WTC11 (cell line): ENCODE data around the gene CD74. TPM values are rescaled to one million over a fixed set of nuclear protein-coding genes. Genes with fewer than 3 reads are reported as not detected.

Experiments used
- ATAC-seq: fragments of 200-7000 bp; cut with Tn5 transposase; 2 replicates; pipeline ENCODE4 v1.10.0; 2021; ENCODE audit warnings: mild to moderate bottlenecking, moderate library complexity
- CTCF ChIA-PET: fragments of 300-600 bp; sonication (Branson Sonifier 250); formaldehyde crosslinking; loops from one replicate; lab custom pipeline; 2021; ENCODE audit warnings: antibody characterized with exemption; lab: Charles Lee
- POLR2A ChIA-PET: fragments of 350-600 bp; sonication (Branson Sonifier 250); formaldehyde crosslinking; loops from one replicate; lab custom pipeline; 2021; ENCODE audit warnings: antibody characterized with exemption; lab: Charles Lee
- DNase-seq: peaks from one replicate; pipeline ENCODE4 v3.0.0; 2021; ENCODE audit warnings: low spot score
- H3K27ac Mint-ChIP-seq: 2 replicates; pipeline ENCODE4 v1.8.0; 2021; ENCODE audit warnings: mixed read lengths
- H3K27me3 Mint-ChIP-seq: 2 replicates; pipeline ENCODE4 v1.8.0; 2021; ENCODE audit warnings: low read depth, mild to moderate bottlenecking, moderate library complexity, mixed read lengths
- H3K36me3 Mint-ChIP-seq: 2 replicates; pipeline ENCODE4 v1.8.0; 2021; ENCODE audit warnings: mixed read lengths
- H3K4me1 Mint-ChIP-seq: 2 replicates; pipeline ENCODE4 v1.8.0; 2022; ENCODE audit warnings: mixed read lengths
- H3K4me3 Mint-ChIP-seq: 2 replicates; pipeline ENCODE4 v1.8.0; 2021; ENCODE audit warnings: mild to moderate bottlenecking, moderate library complexity, mixed read lengths
- H3K9me3 Mint-ChIP-seq: 2 replicates; pipeline ENCODE4 v1.8.0; 2021; ENCODE audit warnings: mixed read lengths
- AFF4 ChIP-seq: sonication (generic); formaldehyde crosslinking; IDR thresholded peaks from 2 replicates; pipeline ENCODE4 v1.8.1; 2023; ENCODE audit warnings: mild to moderate bottlenecking, missing genetic modification reagents, borderline replicate concordance
- ARID4B ChIP-seq: sonication (generic); formaldehyde crosslinking; IDR thresholded peaks from 2 replicates; pipeline ENCODE4 v1.8.0; 2023; ENCODE audit warnings: missing genetic modification reagents, mild to moderate bottlenecking, borderline replicate concordance
- CDX4 ChIP-seq: fragments of 250-450 bp; sonication (Bioruptor Pico); IDR thresholded peaks from 2 replicates; pipeline ENCODE4 v1.9.0; 2021; ENCODE audit warnings: moderate library complexity, mild to moderate bottlenecking, inconsistent platforms, borderline replicate concordance
- CREM ChIP-seq: sonication (generic); formaldehyde crosslinking; IDR thresholded peaks from 2 replicates; pipeline ENCODE4 v1.8.1; 2022; ENCODE audit warnings: mild to moderate bottlenecking, missing genetic modification reagents, moderate library complexity
- E2F5 ChIP-seq: sonication (generic); formaldehyde crosslinking; IDR thresholded peaks from 2 replicates; pipeline ENCODE4 v1.8.1; 2022; ENCODE audit warnings: mild to moderate bottlenecking, moderate library complexity, missing genetic modification reagents
- IRF1 ChIP-seq: sonication (generic); formaldehyde crosslinking; IDR thresholded peaks from 2 replicates; pipeline ENCODE4 v1.8.0; 2023; ENCODE audit warnings: missing genetic modification reagents
- SP1 ChIP-seq: sonication (generic); formaldehyde crosslinking; conservative IDR thresholded peaks from 2 replicates; pipeline ENCODE4 v1.8.1; 2022; ENCODE audit warnings: missing genetic modification reagents
- TCF7 ChIP-seq: sonication (generic); formaldehyde crosslinking; IDR thresholded peaks from 2 replicates; pipeline ENCODE4 v1.8.0; 2022; ENCODE audit warnings: mild to moderate bottlenecking, low read depth, missing genetic modification reagents, moderate library complexity
- USF2 ChIP-seq: sonication (generic); formaldehyde crosslinking; IDR thresholded peaks from 2 replicates; pipeline ENCODE4 v1.8.1; 2023; ENCODE audit warnings: mild to moderate bottlenecking, missing genetic modification reagents, moderate library complexity
- ZBTB21 ChIP-seq: sonication (generic); formaldehyde crosslinking; IDR thresholded peaks from 2 replicates; pipeline ENCODE4 v1.8.1; 2023; ENCODE audit warnings: mild to moderate bottlenecking, missing genetic modification reagents, borderline replicate concordance
- ZNF263 ChIP-seq: sonication (generic); formaldehyde crosslinking; IDR thresholded peaks from 2 replicates; pipeline ENCODE4 v1.8.1; 2022; ENCODE audit warnings: low read depth, mild to moderate bottlenecking, moderate library complexity, missing genetic modification reagents
- ZNF317 ChIP-seq: sonication (generic); formaldehyde crosslinking; IDR thresholded peaks from 2 replicates; pipeline ENCODE4 v1.8.1; 2023; ENCODE audit warnings: low read depth, mild to moderate bottlenecking, moderate library complexity, missing genetic modification reagents, borderline replicate concordance
- ZNF671 ChIP-seq: fragments of 250-450 bp; sonication (Bioruptor Pico); IDR thresholded peaks from 2 replicates; pipeline ENCODE4 v1.8.0; 2021; ENCODE audit warnings: mild to moderate bottlenecking
- total RNA-seq: library from RNA; stranded (reverse); gene quantifications from 3 replicates; pipeline ENCODE4 v1.2.3, GENCODE V29; 2021
- TF ChIP-seq, protein P1 (sequence below): sonication (generic); formaldehyde crosslinking; IDR thresholded peaks from 2 replicates; pipeline ENCODE4 v1.8.0; 2022; ENCODE audit warnings: mild to moderate bottlenecking, missing genetic modification reagents
- TF ChIP-seq, protein P2 (sequence below): fragments of 200-600 bp; IDR thresholded peaks from 2 replicates; pipeline ENCODE4 v1.8.0; 2022; ENCODE audit warnings: antibody characterized with exemption
- TF ChIP-seq, protein P3 (sequence below): sonication (generic); formaldehyde crosslinking; IDR thresholded peaks from 2 replicates; pipeline ENCODE4 v1.8.1; 2023; ENCODE audit warnings: mild to moderate bottlenecking, missing genetic modification reagents

The CD74 gene
- total RNA-seq, 1 experiment from 2014 or later: 28.2 TPM

DNA sequence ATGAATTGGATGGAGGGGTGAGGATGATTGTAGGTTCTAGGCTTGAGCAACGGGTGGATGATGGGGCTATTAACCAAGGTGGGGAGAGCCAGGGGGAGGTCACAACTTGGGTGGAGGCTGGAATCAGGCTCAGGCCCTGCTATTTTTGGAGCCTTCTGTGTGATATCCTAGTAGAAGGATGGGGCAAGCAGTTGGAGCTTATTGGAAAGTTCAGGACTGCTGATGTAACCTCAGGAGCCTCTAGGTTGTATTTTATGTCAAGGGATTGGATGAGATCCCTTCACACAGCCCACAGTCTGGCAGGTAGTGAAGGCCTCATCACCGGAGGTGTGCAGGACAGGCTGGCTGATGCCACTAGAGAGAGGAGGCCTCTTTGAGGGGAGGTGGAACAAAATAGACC, 48.1 kb upstream of the CD74 start (continued):
- TF ChIP-seq AFF4 (CRISPR knock-in tag) (no peak), ZNF671 (CRISPR knock-in tag) (no peak), IRF1 (CRISPR knock-in tag) (no peak), CREM (CRISPR knock-in tag) (no peak), ZBTB21 (CRISPR knock-in tag) (no peak), TCF7 (CRISPR knock-in tag) (no peak)

DNA sequence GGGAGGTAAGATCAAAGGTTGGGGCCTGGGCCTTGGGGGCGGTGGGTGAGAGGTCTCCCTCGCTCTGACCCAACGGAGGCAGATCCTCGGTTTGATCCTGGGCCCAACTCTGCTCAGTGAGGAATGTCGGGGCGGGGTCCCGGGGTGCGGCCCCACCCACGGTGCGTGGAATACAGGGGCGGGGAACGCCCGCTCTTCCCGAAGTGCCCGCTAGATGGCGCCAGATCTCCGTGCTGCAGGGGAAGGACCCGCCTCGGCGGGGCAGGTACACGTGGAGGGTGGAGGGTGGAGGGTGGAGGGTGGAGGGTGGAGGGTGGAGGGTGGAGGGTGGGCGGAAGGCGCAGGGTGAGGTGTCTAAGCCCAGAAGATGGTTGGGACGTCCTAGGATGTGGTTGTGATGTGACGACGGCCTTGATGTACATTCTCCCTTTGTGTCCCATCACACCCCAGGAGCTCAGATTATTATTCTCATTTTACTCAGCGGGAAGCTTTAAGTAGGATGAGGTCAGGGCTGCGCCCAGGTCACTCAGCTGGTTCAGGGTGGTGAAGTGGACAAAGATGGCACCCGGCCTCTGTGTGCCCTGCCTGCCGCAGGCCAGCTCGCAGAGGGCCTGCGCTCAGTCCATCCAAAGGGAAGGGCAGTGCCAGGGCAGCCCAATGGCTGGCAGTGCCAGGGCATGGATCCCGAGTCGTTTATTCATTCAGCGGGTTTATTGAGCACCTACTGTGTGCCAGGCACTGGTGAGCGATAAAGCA, 46.3 kb upstream of the CD74 start:
- DNase-seq (peak; percentile 91), ATAC-seq (peak; percentile 67)
- POLR2A ChIA-PET: no interaction called here
- Mint-ChIP-seq H3K27me3 (no peaks in the 10 kb centered on the region), H3K4me1 (peaks cover 43% of the 10 kb centered on the region), H3K9me3 (no peaks in the 10 kb centered on the region), H3K4me3 (peak overlapping the region; percentile 15; the same call in 1 of the 2 replicates), H3K27ac (no peak overlapping the region), H3K36me3 (no peaks in the 10 kb centered on the region)
- CTCF ChIA-PET: interaction anchor here (0.5 to 5.9 kb wide), 41 partner anchors 8 to 1356 kb away, joined by 3 to 100 read pairs (median 4); partner anchors contain the start of genes MYOZ3, RBM22, RPS14 and SMIM3
- no peak for TF ChIP-seq E2F5
- TF ChIP-seq ARID4B (CRISPR knock-in tag): no peak
- TF ChIP-seq, protein P1, sequence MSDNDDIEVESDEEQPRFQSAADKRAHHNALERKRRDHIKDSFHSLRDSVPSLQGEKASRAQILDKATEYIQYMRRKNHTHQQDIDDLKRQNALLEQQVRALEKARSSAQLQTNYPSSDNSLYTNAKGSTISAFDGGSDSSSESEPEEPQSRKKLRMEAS (CRISPR knock-in tag): peak; percentile 49
- TF ChIP-seq CDX4 (CRISPR knock-in tag): no peak
- peak; percentile 61 for TF ChIP-seq SP1 (CRISPR knock-in tag)
- TF ChIP-seq, protein P2, sequence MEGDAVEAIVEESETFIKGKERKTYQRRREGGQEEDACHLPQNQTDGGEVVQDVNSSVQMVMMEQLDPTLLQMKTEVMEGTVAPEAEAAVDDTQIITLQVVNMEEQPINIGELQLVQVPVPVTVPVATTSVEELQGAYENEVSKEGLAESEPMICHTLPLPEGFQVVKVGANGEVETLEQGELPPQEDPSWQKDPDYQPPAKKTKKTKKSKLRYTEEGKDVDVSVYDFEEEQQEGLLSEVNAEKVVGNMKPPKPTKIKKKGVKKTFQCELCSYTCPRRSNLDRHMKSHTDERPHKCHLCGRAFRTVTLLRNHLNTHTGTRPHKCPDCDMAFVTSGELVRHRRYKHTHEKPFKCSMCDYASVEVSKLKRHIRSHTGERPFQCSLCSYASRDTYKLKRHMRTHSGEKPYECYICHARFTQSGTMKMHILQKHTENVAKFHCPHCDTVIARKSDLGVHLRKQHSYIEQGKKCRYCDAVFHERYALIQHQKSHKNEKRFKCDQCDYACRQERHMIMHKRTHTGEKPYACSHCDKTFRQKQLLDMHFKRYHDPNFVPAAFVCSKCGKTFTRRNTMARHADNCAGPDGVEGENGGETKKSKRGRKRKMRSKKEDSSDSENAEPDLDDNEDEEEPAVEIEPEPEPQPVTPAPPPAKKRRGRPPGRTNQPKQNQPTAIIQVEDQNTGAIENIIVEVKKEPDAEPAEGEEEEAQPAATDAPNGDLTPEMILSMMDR: peak; percentile 87
- TF ChIP-seq ZNF317 (CRISPR knock-in tag): no peak
- TF ChIP-seq USF2 (CRISPR knock-in tag): 0 out of 2 replicates have a peak, but pooled peaks have one; percentile 22
- TF ChIP-seq, protein P3, sequence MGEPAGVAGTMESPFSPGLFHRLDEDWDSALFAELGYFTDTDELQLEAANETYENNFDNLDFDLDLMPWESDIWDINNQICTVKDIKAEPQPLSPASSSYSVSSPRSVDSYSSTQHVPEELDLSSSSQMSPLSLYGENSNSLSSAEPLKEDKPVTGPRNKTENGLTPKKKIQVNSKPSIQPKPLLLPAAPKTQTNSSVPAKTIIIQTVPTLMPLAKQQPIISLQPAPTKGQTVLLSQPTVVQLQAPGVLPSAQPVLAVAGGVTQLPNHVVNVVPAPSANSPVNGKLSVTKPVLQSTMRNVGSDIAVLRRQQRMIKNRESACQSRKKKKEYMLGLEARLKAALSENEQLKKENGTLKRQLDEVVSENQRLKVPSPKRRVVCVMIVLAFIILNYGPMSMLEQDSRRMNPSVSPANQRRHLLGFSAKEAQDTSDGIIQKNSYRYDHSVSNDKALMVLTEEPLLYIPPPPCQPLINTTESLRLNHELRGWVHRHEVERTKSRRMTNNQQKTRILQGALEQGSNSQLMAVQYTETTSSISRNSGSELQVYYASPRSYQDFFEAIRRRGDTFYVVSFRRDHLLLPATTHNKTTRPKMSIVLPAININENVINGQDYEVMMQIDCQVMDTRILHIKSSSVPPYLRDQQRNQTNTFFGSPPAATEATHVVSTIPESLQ (CRISPR knock-in tag): no peak
- TF ChIP-seq ZNF263: no peak
